ENCODE data around the gene LRMDA. TPM values are rescaled to one million over a fixed set of nuclear protein-coding genes. Genes with fewer than 3 reads are reported as not detected.

Gene LRMDA
- total RNA-seq, 1 donor from 2014 or later = 4.5 TPM

DNA sequence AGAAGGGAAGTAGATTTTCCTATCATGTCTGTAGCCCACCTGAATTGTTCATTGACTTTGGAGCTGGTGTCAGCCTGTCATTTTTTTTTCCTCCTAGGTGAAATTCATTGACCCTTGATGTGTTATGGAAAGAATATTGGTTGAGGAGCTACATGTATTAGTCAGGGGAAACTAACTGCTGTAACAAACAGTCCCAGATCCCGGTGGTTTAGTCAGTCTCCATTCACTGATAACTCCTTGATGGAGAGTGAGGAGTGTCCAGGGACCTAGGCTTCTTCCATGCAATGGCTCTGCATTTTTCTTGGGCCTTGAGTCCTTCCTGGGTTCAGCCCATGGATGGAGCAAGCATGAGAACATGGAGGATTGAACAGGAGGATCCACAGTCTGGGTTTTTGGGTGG is 643.2 kb downstream of the LRMDA start:
- intact Hi-C loops (cut with DNase I) = no loop called here
- DNase-seq (ENCODE audit: low spot score) = no peak

DNA sequence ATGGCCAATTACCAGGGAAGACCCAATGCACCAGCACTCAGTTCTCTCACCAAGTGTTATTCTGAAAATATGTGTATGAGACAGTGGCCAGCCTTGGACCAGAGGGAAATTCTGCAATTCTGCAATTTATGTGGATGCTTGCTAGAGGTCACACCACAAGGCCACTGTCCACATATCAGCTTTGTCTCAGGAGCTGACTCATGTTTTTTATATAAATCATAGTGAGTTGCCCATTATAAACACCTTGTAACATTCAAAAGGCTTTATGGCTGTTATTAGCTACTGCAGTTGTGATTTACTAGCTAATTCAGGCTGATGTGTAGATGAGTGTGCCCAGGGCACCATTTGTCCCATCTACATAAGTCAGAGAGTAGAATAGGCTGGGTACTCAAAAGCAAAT is 649.0 kb downstream of the LRMDA start:
- no peak for DNase-seq (ENCODE audit: low spot score)
- intact Hi-C loops (cut with DNase I) = no loop called here

DNA sequence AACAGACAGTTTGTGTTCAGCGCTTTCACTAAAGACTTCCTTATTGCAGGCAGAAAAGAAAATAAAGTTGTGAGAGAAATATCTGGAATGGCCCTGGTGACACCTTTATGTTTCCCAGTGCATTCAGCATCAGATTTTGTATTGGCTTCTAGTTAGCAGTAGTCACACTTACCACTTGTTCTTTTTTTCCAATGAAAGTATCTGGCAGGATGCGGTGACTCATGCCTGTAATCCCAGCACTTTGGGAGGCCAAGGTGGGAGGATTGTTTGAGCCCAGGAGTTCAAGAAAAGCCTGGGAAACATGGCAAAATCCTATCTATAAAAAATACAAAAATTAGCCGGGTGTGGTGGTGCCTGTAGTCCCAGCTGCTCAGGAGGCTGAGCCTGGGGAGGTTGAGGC is 649.6 kb downstream of the LRMDA start:
- no peak for DNase-seq (ENCODE audit: low spot score)
- intact Hi-C loops (cut with DNase I) = no loop called here

DNA sequence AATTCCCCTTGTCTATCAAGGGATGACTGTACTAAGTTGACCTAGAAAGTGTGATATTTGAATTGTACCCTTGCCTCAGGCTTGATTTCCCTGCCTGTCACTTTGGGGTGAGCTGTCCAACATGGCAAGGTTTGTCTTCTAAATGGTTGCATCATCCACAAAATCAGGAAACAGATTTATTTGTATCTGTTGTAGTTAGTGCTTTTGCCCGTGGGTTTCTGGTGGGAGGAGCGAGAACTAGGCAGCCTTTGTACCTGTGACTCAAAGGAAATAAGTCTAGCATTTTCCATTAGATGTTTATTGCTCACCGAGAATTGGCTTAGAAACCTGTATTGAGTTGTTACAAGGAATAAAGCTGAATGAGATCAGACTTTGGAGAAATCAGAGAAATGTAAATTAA is 650.8 kb downstream of the LRMDA start:
- no peak for DNase-seq (ENCODE audit: low spot score)
- intact Hi-C loops (cut with DNase I) = no loop called here

DNA sequence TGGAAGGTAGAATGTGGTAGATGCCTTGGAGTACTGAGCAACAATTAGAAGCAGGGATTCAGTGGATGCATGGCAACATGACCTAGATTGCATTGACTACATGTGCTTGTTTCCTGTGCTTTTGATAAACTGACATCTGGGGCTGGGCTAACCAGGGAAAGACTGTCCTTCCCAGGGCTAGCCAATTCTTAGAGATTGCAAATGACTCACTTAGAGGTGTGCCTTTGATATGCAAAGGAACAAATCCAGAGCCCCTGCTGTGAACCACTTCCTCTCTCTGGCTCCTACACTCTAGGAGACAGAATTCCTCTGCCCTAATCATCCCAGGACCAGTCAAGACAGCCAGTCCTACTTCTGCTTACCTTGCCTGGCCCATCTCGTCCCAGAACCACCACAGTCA is 651.5 kb downstream of the LRMDA start:
- no peak for DNase-seq (ENCODE audit: low spot score)
- intact Hi-C loops (cut with DNase I) = no loop called here

DNA sequence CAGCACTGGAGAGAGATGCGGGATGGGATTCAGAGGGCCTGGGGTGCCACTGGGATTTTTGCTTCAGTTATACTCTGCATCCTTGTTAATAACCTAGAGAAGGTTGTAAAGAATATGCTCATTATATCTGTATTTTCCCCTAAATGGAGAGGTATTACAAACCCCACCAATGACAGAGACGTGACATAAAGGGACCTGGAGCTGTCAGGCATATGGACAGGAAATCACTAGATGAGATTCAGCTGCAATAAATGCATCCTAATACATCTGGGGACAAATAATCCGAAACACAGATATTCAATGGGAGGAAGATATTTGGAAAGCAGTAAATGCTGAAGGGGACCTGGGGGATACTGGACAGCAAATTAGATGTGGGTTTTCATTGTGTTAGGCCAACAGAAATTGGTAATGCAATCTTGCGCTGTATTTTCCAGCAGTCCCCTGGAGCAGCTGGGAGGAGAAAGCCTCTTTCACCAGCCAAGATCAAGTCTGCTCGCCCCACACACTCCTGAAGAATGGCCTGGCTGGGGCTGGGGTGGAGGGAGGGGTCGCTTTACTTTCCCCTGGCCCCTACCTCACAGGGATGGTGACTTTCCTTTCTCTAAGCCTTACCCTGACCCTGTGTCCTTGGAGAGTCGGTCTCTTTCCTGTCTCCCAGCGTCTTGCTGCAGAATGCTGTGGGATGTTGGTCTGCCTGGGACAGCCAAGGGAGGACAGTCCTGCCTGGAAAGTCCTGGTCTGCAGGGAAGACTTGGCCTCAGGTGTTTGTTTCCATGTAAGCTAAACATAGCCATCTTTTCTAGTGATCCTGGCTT is 653.8 kb downstream of the LRMDA start:
- intact Hi-C loops (cut with DNase I) = no loop called here

DNA sequence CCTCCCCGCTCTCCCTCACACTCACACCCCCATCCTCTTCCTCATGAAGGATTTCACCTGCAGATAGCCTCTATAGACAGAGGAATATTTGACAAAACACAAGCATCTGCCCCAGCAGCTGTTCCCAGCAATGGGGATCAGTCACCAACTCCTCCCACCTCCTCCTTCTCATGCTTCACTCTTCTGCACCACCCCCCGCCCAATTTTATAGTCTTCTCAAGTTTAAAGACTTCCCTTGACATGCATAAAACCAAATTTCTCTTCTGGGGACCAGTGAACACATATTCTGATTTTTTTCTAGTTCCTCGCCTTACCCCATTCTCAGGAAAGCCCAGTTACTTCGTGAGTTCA is 654.4 kb downstream of the LRMDA start:
- intact Hi-C loops (cut with DNase I) = no loop called here
- no peak for DNase-seq (ENCODE audit: low spot score)

More for the DNA sequence above, 653.8 kb downstream of the LRMDA start:
- no peak for DNase-seq (ENCODE audit: low spot score)

DNA sequence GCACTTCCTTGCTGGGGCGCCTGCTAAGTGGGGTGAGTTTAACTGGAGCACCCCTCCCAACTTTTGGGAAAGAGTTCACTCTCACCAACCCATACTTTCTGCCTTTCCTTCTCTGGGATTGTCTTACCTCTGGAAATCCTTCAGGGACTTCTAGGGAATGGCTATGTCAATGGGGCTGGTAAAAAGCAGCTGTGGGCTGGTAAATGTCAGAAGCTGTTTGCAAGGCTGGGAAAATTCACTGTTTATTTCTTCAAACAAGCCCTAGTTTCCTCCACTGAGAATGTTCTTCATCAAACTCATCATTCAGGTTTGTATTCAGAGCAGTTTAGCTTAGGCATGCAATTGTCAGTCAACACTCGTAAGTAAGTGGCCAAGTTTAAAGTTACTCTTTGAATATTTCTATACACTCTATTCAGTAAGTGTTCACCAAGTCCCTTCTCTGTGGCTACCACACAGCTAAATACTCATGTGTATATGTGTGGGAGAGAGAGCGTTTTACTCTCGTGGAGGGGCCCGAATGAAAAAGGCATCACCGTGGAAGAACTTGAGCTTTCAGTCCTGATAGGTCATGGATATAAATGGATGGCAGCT is 654.8 kb downstream of the LRMDA start:
- no peak for DNase-seq (ENCODE audit: low spot score)
- intact Hi-C loops (cut with DNase I) = no loop called here

DNA sequence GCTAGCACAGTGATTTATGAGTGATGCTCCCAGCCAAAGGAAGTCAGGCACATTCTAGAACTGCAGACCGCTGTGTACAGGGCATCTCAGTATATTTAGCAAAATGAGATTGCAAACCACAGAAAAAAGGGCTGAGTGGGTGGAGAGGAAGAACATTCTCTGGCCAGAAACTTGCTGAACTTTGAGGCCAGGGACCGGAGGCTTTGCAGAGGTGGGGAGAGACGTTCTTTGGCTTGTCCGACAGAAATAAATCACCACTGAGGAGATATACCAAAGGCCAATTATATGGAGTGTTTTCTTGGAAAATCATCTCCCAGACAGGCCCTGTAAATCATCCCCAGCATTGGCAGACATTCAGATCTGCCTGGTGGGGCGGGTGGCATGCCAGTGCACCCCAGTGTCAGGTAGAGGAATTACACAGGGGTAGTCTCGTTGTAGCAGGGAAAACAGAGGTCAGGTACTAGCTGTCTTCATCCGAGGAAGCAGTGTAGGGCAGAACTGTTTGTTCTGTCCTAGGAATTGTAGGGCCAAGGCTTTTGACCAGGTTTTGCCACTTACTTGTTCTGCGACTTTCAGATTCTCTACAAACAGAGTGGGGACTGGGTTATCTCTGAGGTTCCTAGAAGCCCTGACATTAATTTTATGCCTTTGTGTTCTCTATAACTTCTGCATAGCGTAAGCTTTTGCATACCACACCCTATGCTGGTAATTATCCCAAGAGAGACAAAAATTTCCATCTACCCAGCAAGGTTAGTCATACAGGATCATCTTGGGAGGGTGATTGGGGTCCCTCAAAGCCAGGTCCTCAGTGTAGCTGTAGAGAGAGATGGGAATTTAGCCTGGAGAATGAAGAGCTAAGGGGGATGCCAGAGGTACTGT is 655.6 kb downstream of the LRMDA start:
- DNase-seq (ENCODE audit: low spot score) = no peak
- intact Hi-C loops (cut with DNase I) = no loop called here

DNA sequence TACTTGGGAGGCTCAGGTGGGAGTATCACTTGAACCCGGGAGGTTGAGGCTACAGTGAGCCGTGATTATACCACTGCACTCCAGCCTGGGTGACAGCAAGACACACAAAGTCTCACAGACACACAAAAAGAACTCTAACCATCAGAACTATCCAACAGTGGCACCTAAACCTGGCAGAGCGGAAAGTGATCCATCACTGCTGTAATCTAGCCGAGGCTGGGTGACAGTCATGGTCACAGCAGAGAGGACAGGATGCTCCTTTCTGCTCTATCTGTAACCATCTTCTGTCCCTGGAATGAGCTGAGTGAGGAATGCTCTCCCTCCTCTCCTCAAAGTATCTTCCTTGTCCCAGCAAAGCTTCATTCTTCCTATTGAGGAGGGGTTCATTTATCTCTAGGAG is 656.6 kb downstream of the LRMDA start:
- intact Hi-C loops (cut with DNase I) = no loop called here
- DNase-seq (ENCODE audit: low spot score) = no peak

DNA sequence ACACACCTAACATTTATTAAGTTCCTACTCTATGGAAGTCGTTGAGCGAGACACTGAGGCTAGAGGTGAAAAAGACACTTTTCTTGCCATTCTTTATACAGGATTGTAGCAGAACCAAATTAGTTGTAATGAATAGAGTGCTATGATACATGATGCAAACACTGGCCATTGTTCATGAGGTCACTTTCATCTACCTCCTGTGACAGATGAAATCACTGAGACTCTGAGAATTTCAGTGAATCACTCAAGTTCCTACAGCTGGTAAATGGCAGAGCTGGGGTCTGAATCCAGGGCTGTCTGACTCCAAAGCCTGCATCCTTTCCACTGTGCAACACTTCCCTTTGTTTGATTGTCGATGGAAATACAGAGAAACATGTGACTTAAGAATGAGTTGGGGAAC is 657.6 kb downstream of the LRMDA start:
- no peak for DNase-seq (ENCODE audit: low spot score)
- intact Hi-C loops (cut with DNase I) = no loop called here

DNA sequence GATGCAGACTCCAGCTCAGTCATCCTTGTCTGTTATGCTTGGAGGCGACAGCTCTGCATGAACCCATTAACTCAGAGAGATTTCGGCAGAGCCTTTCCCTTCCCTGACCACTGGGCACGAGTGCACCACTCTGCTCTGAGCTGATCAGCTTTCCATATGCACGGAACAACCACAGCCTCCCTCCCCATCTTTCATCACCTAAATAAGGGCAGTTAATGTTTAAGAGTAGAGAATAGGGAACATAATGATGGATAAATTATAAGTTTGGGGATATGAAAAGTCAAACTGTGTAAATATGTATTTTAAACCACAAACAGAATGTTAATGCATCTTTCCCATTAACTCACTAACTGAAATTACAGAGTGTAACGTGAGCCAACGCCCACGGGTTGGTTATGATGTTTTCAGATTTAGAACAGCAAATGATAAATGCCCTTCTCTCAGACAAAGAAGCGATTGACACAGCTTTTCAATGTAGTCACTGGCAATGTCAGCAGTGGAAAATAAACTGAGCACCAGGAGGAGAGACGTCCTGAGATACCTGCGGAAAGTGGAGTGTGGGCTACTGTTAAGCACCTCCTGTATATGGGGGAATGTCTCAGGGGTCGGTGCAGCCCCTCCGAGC is 658.2 kb downstream of the LRMDA start:
- intact Hi-C loops (cut with DNase I) = no loop called here

DNA sequence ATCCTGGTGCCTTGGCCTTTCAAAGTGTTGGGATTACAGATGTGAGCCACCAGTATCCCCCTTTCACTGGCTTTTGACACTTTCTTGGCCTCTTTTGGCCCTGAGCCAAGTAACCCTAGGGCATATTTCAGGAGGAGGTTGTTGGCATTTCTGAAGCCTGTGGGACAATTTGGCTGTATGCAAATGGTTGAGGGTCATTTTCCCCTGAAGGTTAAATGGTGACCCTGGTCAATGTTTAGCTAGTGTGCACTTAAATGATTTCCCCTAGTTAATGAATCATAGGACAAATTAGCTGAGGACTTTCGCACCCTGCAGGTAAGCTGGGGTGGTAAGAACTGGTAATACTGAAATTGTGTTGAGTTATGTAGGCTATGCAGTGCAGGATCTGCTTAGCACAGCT is 660.5 kb downstream of the LRMDA start:
- intact Hi-C loops (cut with DNase I) = no loop called here
- no peak for DNase-seq (ENCODE audit: low spot score)

More for the DNA sequence above, 658.2 kb downstream of the LRMDA start:
- no peak for DNase-seq (ENCODE audit: low spot score)

DNA sequence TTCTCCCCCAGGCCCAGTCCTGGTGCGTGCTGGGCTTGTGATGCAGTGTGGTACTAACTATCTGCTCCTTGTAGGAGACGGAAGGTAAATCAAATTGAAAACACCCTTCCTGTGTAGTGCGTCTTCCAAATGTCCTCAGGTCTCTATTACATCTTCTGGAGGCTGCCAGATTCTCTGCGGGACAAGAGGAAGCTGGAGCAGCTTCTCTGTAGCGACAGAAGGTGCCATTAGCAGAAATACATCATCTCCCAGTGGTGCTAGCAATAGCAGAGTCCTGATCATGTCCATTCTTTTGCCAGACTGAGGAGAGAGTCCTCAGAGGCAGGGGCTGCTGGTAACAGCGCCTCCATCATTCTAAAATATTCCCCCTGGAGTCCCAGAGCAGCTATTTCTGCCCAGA is 675.2 kb downstream of the LRMDA start:
- intact Hi-C loops (cut with DNase I) = no loop called here
- no peak for DNase-seq (ENCODE audit: low spot score)

DNA sequence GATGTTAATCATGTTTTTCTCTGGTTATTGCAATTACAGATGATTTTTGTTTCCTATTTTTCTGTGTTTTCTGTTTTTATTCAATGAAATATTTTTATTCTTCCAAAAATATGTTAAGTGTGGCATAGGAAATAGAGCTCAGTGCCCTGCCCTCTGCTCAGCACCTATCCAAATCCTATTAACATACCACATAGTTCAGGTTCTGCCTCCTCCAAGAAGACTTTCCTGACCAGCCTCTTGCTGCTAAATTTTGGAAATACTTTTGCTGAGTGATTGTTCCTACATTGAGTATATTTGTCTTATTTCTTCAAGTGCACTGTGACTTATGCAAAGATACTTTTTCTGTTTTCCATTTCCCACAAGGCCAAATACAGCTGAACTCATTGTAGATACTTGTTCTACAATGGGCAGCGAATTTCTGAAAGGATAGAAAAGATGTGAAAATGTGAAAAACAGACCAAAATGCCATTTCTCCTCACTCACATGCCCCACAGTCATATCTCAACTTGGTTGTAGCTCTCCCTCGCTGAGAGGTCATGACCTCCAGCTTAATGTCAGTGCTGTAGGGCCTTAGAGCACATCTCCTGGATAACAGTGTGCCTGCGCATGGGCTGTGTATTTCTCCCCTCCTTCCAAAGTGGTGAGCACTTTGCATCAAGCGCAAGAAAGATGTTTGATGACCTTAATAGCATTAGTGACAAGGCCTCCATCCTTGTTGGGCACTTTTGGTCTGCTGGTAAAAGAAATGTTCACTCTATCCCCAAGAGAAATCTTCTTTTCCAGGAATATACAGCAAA is 677.3 kb downstream of the LRMDA start:
- no peak for DNase-seq (ENCODE audit: low spot score)
- intact Hi-C loops (cut with DNase I) = no loop called here

DNA sequence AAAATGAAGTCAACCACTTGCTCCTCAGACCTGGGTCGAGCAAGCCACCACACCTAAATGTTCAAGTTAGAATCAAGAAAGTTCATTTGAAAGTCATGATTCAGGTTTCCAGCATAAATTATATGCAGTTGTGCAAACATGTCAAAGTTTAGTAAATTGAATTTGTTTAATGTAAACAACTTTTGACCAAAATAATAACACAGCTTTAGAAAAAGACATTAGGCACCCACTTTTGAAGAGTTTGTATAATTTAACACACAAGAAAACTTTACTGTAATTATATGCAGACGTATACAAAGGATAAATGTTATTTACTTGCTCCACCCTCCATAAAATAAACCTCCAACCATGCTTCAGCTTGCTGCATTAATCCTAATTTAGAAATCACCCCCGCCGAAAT is 680.0 kb downstream of the LRMDA start:
- intact Hi-C loops (cut with DNase I) = no loop called here
- DNase-seq (ENCODE audit: low spot score) = no peak

DNA sequence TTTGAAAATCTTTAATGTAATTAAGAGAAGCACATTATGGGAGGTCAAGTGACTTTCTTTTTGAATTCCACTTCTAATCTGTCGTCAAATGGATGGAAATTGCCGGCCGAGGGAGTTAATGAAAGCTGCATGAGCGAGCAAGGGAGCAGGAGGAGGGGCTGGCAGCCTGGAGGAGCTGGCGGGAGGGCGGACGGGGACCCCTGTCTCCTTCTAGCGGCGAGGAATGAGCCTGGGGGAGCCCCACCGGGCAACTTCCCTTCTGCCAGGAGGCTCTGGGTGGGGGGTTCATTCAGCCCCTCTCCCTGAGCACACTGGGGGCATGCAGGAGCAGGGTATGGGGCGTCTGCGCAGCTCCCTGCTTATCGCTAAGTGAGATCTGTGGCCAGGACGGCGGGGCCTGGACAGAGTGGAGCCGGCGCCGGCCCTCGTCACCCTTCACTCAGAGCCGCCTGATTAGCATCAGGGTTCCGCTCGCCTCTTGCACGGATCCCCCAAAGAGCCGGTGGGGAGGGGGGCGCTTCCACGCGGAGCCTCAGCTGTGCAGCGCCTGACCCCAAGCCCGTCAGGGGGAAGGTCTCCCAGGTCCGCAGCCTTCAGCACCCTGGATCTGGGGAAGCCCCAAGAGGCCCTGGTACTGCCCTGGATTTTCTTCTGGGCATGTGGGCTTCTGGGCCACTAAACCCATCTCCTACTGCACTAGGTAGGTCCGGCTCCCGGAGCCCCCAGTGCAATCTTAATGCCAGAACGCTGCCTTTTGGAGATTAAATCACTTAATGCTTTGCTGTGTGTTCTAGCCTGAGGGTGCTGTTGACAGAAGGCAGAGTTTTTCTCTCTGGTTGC is 680.8 kb downstream of the LRMDA start:
- no peak for DNase-seq (ENCODE audit: low spot score)
- intact Hi-C loops (cut with DNase I) = no loop called here

DNA sequence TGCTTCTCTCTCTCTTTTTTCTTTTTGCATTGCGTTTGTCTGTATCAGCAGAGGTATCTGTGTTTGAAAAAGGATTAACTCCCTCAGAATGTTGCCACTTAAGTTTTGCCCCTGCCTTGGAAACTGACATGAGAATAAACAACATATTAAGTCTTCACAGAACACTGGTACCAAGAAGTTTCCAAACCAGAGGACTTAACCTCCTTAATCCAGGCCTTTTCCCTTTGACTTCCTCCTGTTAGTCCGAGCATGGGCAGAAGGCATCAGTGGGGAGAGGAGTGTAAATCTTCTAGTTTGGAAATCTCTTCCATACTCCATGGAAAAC is 681.4 kb downstream of the LRMDA start:
- intact Hi-C loops (cut with DNase I) = no loop called here

DNA sequence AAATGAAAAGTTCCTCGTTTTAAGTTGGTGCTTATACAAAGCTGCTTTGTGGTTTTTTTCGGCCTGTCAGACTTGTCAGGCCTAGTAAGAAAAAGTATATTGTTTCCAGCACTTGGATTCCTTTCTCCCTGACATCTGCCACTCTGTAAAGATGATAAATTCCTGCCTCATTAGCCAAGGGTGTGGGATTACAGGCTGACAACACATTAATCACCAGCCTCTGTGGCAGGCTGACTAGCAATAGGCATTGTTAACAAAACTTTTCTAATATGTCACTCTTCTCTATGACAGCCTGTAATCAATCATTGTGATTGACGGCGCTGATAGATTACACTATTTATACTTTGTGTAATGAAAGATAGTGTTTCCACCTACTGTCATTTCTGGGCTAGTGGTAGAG is 682.5 kb downstream of the LRMDA start:
- no peak for DNase-seq (ENCODE audit: low spot score)
- intact Hi-C loops (cut with DNase I) = no loop called here

More for the DNA sequence above, 681.4 kb downstream of the LRMDA start:
- no peak for DNase-seq (ENCODE audit: low spot score)
